Right atrium auricular region (tissue), 2 donors: Measurements from ENCODE around the gene GFRA4. TPM values are rescaled to one million over a fixed set of nuclear protein-coding genes. Genes with fewer than 3 reads are reported as not detected.

Experiments
- DNase-seq: peaks from one replicate; pipeline ENCODE4 v3.0.0-alpha.2; 2019; ENCODE audit warnings: low spot score
- H3K27ac ChIP-seq, 2 donors: fragments of 200-600 bp; sonication (generic); 1 replicate in 1 of 2; 2 replicates in 1 of 2; pipeline ENCODE4 v1.5.1; 2016 to 2019
- H3K27me3 ChIP-seq, 2 donors: fragments of 200-600 bp; sonication (generic); one replicate each; pipeline versions ENCODE4 v1.5.1 to v1.6.0; 2017 to 2019
- H3K36me3 ChIP-seq: fragments of 200-600 bp; sonication (generic); one replicate; pipeline ENCODE4 v1.5.1; 2016
- H3K4me1 ChIP-seq, 2 donors: fragments of 200-600 bp; sonication (generic); one replicate each; pipeline versions ENCODE4 v1.5.1 to v1.6.0; 2017 to 2019
- H3K4me3 ChIP-seq, 2 donors: fragments of 200-600 bp; sonication (generic); 1 replicate in 1 of 2; 2 replicates in 1 of 2; pipeline ENCODE4 v1.5.1; 2017 to 2019; ENCODE audit warnings: mild to moderate bottlenecking in 1 of 2, moderate library complexity in 1 of 2
- H3K9me3 ChIP-seq, 2 donors: fragments of 200-600 bp; sonication (generic); one replicate each; pipeline ENCODE4 v1.5.1; 2019
- total RNA-seq, 2 donors: library from RNA; depleted of rRNA; stranded (reverse); fragments of >200 nt; gene quantifications; one replicate each; pipeline ENCODE4 v1.1.0, GENCODE V29; 2016
- TF ChIP-seq, protein P1 (sequence below), 2 donors: fragments of 200-600 bp; sonication (generic); IDR thresholded peaks; one replicate each; pipeline ENCODE4 v1.5.1; 2019; ENCODE audit warnings: antibody characterized with exemption in 2 of 2

The GFRA4 gene
- total RNA-seq, 2 donors from 2014 or later: not detected

DNA sequence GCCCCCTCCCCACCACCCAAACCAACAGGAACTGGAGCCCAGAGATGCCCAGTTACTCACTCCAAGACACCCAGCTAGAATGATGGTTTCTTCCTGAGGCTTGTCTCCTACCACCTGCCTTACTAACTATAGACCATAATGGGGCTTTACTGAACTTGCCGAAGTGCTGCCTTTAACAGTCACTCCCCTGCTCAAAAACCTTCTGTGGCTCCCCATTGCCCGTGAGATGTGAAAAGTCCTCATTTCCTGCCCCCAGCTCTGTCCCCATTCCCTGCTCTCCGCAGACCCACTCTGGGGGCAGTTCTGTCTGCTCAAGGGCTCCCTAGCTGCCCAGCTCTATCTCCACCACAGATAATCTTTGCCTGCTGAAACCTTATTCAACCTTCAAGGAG lies 44.3 kb upstream of the GFRA4 start:
- H3K27ac ChIP-seq: no peak overlapping the region
- TF ChIP-seq, protein P1, sequence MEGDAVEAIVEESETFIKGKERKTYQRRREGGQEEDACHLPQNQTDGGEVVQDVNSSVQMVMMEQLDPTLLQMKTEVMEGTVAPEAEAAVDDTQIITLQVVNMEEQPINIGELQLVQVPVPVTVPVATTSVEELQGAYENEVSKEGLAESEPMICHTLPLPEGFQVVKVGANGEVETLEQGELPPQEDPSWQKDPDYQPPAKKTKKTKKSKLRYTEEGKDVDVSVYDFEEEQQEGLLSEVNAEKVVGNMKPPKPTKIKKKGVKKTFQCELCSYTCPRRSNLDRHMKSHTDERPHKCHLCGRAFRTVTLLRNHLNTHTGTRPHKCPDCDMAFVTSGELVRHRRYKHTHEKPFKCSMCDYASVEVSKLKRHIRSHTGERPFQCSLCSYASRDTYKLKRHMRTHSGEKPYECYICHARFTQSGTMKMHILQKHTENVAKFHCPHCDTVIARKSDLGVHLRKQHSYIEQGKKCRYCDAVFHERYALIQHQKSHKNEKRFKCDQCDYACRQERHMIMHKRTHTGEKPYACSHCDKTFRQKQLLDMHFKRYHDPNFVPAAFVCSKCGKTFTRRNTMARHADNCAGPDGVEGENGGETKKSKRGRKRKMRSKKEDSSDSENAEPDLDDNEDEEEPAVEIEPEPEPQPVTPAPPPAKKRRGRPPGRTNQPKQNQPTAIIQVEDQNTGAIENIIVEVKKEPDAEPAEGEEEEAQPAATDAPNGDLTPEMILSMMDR (IDR thresholded peaks at IDR 0.05): no peak
- H3K9me3 ChIP-seq: no peaks in the 10 kb centered on the region
- no peaks in the 10 kb centered on the region for H3K36me3 ChIP-seq
- no peaks in the 10 kb centered on the region for H3K27me3 ChIP-seq
- peaks cover 0 to 16% of the 10 kb centered on the region in 2 donors for H3K4me1 ChIP-seq
- no peak overlapping the region for H3K4me3 ChIP-seq
- DNase-seq: no peak

DNA sequence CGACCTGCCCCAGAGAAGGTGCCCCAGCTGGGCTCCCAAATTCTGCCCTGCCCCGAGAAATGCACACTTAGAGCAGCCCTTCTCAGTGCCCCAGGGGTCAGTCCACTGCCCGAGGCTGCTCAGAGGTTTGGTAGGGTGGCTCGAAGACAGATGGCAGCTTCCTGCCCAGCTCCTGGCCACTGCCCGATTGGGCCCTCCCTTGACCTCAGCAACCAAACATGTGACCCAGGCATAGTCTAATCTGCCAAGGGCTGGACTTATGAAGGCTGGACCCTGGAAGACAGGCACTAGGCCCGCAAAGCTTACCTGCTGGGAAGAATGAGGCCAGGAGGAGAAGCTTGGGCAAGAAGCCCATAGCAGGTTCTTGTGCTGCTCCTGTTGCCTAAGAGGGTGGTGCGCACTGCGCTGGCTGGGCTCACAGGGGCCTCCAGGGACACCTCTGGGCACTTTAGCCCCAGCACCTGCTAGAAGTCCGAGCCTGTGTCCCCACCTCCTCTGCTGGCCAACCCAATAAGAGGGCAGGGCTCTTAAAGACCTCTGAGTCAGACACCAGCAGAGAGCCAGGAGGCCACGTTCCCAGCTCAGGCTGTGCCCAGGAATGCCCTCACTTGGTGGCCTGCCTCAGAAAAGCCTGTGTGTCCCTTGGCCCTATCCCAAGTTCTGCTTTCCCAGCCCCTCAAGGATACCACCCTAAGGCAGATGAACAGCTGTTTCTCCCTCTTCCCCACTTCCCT lies 43.7 kb upstream of the GFRA4 start:
- H3K36me3 ChIP-seq: no peaks in the 10 kb centered on the region
- peaks cover 0 to 16% of the 10 kb centered on the region in 2 donors for H3K4me1 ChIP-seq
- H3K4me3 ChIP-seq: no peak overlapping the region
- no peak for DNase-seq
- TF ChIP-seq, protein P1 (IDR thresholded peaks at IDR 0.05): no peak
- no peaks in the 10 kb centered on the region for H3K9me3 ChIP-seq
- H3K27ac ChIP-seq: no peak overlapping the region
- no peaks in the 10 kb centered on the region for H3K27me3 ChIP-seq

DNA sequence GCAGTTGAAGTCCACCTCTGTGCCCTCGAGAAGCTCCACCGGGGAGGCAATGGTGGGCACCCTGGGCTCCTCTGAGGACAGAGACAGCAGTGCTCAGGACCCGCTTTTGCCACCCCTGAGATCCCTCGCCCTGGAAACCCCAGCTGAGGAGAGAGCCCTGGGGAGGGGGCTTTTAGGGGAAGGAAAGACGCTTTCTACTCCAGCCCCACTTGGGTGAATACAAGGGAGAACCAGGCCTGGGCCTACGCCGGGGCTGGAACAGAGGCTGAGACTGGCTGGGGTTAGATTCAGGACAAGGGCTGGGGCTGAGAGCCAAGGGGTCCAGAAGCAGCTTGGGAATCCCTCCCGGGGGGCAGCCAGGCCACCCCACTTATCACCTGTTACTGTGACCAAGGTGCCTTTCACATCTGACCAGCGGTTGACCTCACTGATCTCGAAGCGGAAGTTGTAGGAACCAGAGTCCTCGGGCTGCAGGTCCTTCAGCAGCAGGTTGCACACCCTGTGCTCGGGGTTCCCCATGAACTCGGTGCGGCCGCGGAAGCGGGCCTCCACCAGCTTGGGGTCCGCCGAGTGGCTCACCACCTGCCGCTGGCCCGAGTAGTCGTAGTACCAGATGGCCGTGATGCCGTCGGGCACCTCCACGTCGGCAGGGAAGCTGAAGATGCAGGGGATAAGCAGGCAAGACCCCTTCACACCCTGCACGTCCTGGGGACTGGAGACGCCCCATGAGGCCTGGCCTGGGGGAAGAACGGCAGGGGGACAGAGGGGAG lies 43.0 kb upstream of the GFRA4 start:
- no peaks in the 10 kb centered on the region for H3K9me3 ChIP-seq
- H3K27me3 ChIP-seq: no peaks in the 10 kb centered on the region
- TF ChIP-seq, protein P1 (IDR thresholded peaks at IDR 0.05): no peak
- H3K27ac ChIP-seq: no peak overlapping the region
- H3K4me1 ChIP-seq: peaks cover 0 to 14% of the 10 kb centered on the region in 2 donors
- no peaks in the 10 kb centered on the region for H3K36me3 ChIP-seq
- H3K4me3 ChIP-seq: no peak overlapping the region
- DNase-seq: no peak

DNA sequence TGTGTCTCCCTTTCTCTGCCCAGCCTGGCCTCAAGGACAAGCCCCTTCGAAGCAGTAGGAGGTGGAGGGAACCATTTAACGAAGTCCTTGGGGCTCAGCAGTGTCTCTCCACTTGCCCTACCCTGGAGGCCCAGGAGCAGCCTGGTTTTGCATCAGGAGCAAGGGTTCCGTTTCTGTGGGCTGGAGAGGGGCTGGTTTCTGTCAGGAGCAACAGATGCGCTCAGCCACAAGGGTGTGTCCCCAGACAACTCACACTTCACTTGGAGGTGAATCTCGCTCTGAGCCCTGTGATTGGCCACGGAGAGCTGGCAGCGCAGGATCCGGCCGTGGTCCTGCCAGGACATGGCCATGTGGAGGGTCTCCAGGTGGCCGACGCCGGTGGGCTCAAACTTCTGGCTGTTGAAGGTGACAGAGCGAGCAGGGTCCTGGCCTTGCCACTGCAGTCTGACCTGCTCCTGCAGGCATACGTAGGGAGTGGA lies 42.3 kb upstream of the GFRA4 start:
- peaks cover 0 to 8% of the 10 kb centered on the region in 2 donors for H3K4me1 ChIP-seq
- no peaks in the 10 kb centered on the region for H3K36me3 ChIP-seq
- H3K27ac ChIP-seq: no peak overlapping the region
- TF ChIP-seq, protein P1 (IDR thresholded peaks at IDR 0.05): no peak
- no peak for DNase-seq
- no peaks in the 10 kb centered on the region for H3K27me3 ChIP-seq
- no peak overlapping the region for H3K4me3 ChIP-seq
- no peaks in the 10 kb centered on the region for H3K9me3 ChIP-seq

DNA sequence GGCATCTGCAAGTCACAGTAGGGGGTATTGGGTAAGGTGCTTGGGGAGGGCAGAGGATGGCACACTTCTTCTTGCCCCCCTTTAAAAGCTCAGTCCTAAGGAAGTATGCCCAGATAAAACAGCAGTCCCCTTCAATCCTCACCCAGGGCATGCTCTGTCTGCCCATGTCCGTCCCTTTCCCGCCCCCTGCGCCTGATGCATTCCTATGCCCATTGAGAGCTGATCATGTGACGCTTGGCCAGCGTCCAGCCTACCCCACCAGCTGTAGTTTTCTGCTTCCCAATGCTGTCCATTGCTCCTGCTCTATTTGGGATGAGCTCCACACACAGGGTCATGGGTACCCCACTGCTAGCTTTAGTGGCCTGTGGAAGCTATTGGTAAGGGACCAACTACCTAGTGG lies 40.9 kb upstream of the GFRA4 start:
- no peaks in the 10 kb centered on the region for H3K36me3 ChIP-seq
- no peaks in the 10 kb centered on the region for H3K4me1 ChIP-seq
- H3K27me3 ChIP-seq: no peaks in the 10 kb centered on the region
- H3K9me3 ChIP-seq: no peaks in the 10 kb centered on the region
- H3K27ac ChIP-seq: no peak overlapping the region
- no peak overlapping the region for H3K4me3 ChIP-seq
- TF ChIP-seq, protein P1 (IDR thresholded peaks at IDR 0.05): no peak
- DNase-seq: no peak
